PFSK-1 (cell line): ENCODE data around the gene LECT2.
A peak's percentile ranks its signal among the peaks of the same experiment; 100 is the strongest.

ENCODE experiments used
- FOXP2 ChIP-seq: optimal IDR thresholded peaks from 2 replicates; pipeline ENCODE3; 2011; ENCODE audit warnings: borderline replicate concordance, control low read depth, inconsistent platforms; ENCODE audit not compliant: insufficient read depth; ENCODE audit errors: extremely low read length, extremely low read depth
- POLR2AphosphoS5 ChIP-seq: IDR thresholded peaks from 2 replicates; pipeline ENCODE4 v1.6.1; 2012; ENCODE audit warnings: low read depth, mild to moderate bottlenecking, control low read depth, low read length, moderate library complexity
- REST ChIP-seq, 2 experiments: IDR thresholded peaks; 2 replicates each; pipeline versions ENCODE4 v1.6.1 to v1.8.0; 2011 to 2012; ENCODE audit warnings: low read depth in 2 of 2, low read length in 2 of 2, control low read depth in 1 of 2, inconsistent platforms in 1 of 2, mild to moderate bottlenecking in 1 of 2, moderate library complexity in 1 of 2; ENCODE audit not compliant: insufficient read depth in 1 of 2
- SIN3A ChIP-seq: IDR thresholded peaks from 2 replicates; pipeline ENCODE4 v1.6.1; 2012; ENCODE audit warnings: mild to moderate bottlenecking, low read length, moderate library complexity, borderline replicate concordance; ENCODE audit not compliant: insufficient read depth
- TAF1 ChIP-seq: IDR thresholded peaks from 2 replicates; pipeline ENCODE4 v1.6.1; 2012; ENCODE audit warnings: low read length, control low read depth, borderline replicate concordance; ENCODE audit not compliant: insufficient read depth

LECT2 gene

GRCh38 chr5:135993880-135994636 is 39.3 kb upstream of the LECT2 start:
- TF ChIP-seq TAF1 (no peak), FOXP2 (peak; percentile 14)

GRCh38 chr5:135993335-135993879 is 38.6 kb upstream of the LECT2 start:
- no peak for TF ChIP-seq REST (IDR thresholded peaks at IDR 0.05; ENCODE audit: insufficient read depth in 1 of 2, low read depth in 2 of 2, low read length in 2 of 2)
- TF ChIP-seq TAF1, result no peak
- TF ChIP-seq FOXP2, result no peak
- TF ChIP-seq SIN3A, result no peak
- TF ChIP-seq POLR2AphosphoS5, result no peak

- TF ChIP-seq POLR2AphosphoS5, result no peak
- no peak for TF ChIP-seq SIN3A
- no peak for TF ChIP-seq TAF1
- no peak for TF ChIP-seq FOXP2
- no peak for TF ChIP-seq REST (IDR thresholded peaks at IDR 0.05; ENCODE audit: insufficient read depth in 1 of 2, low read depth in 2 of 2, low read length in 2 of 2)
These were observed 36.6 kb upstream of the LECT2 start for GRCh38 chr5:135991429-135991828.

GRCh38 chr5:135990528-135991255 is 35.9 kb upstream of the LECT2 start:
- TF ChIP-seq REST (IDR thresholded peaks at IDR 0.05; ENCODE audit: insufficient read depth in 1 of 2, low read depth in 2 of 2, low read length in 2 of 2) (no peak), SIN3A (no peak), FOXP2 (no peak), POLR2AphosphoS5 (no peak)

- no peak for TF ChIP-seq FOXP2
- no peak for TF ChIP-seq SIN3A
- no peak for TF ChIP-seq TAF1
- no peak for TF ChIP-seq POLR2AphosphoS5
- TF ChIP-seq REST (IDR thresholded peaks at IDR 0.05; ENCODE audit: insufficient read depth in 1 of 2, low read depth in 2 of 2, low read length in 2 of 2), result no peak
These were observed 34.9 kb upstream of the LECT2 start for GRCh38 chr5:135989686-135990085.
